Peyer's patch (tissue), 4 donors: ENCODE measurements around the gene MUSTN1. TPM values are rescaled to one million over a fixed set of nuclear protein-coding genes. Genes with fewer than 3 reads are reported as not detected.

Experiments
- DNase-seq, 3 donors: peaks; one replicate each; pipeline ENCODE4 v3.0.0-alpha.2; 2017 to 2019
- H3K27ac ChIP-seq, 4 donors: fragments of 200-600 bp; sonication (generic); one replicate each; pipeline ENCODE4 v1.5.1; 2016 to 2019
- H3K27me3 ChIP-seq, 2 donors: fragments of 200-600 bp; sonication (generic); one replicate each; pipeline ENCODE4 v1.5.1; 2019
- H3K36me3 ChIP-seq, 3 donors: fragments of 200-600 bp; sonication (generic); one replicate each; pipeline ENCODE4 v1.5.1; 2016 to 2019
- H3K4me1 ChIP-seq, 4 donors: fragments of 200-600 bp; sonication (generic); one replicate each; pipeline ENCODE4 v1.5.1; 2016 to 2019
- H3K4me3 ChIP-seq, 4 donors: fragments of 200-600 bp; sonication (generic); 1 replicate in 3 of 4; 2 replicates in 1 of 4; pipeline ENCODE4 v1.5.1; 2016 to 2019; ENCODE audit warnings: mild to moderate bottlenecking in 1 of 4
- H3K9me3 ChIP-seq, 4 donors: fragments of 200-600 bp; sonication (generic); one replicate each; pipeline ENCODE4 v1.5.1; 2016 to 2019; ENCODE audit warnings: mild to moderate bottlenecking in 1 of 4
- POLR2A ChIP-seq, 2 donors: fragments of 450-650 bp; IDR thresholded peaks; one replicate each; pipeline ENCODE4 v1.5.1; 2017; ENCODE audit warnings: antibody characterized with exemption in 2 of 2, mild to moderate bottlenecking in 2 of 2, moderate library complexity in 2 of 2
- total RNA-seq, 4 donors: library from RNA; depleted of rRNA; stranded (reverse); fragments of >200 nt; gene quantifications; one replicate each; pipeline ENCODE4 v1.1.0, GENCODE V29; 2016
- TF ChIP-seq, protein P1 (sequence below), 6 experiments: fragments of 450-650 bp in 4 of 6; fragments of 200-600 bp in 2 of 6; sonication (generic) in 1 of 6; IDR thresholded peaks; one replicate each; pipeline ENCODE4 v1.5.1; 2017 to 2019; ENCODE audit warnings: antibody characterized with exemption in 6 of 6, mild to moderate bottlenecking in 3 of 6, moderate library complexity in 1 of 6

The MUSTN1 gene
- total RNA-seq, 4 donors from 2014 or later: 2.3 to 28.9 (median 11.9) TPM

DNA sequence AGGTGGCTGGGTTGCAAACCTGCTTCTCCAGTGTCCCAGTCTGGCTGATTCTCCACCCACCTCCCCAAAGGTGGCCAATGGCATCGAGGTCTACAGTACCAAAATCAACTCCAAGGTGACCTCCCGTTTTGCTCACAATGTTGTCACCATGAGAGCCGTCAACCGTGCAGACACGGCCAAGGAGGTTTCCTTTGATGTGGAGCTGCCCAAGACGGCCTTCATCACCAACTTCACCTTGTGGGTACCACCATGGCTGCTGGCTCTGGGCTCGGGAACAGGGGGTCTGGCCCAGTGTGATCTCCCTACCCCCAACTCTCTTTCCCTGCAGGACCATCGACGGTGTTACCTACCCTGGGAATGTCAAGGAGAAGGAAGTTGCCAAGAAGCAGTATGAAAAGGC is 38.4 kb downstream of the MUSTN1 start:
- no peaks in the 10 kb centered on the region for H3K4me1 ChIP-seq
- no peaks in the 10 kb centered on the region for H3K27me3 ChIP-seq
- no peaks in the 10 kb centered on the region for H3K36me3 ChIP-seq
- DNase-seq: no peak
- no peak overlapping the region for H3K27ac ChIP-seq
- no peak overlapping the region for H3K4me3 ChIP-seq
- TF ChIP-seq, protein P1, sequence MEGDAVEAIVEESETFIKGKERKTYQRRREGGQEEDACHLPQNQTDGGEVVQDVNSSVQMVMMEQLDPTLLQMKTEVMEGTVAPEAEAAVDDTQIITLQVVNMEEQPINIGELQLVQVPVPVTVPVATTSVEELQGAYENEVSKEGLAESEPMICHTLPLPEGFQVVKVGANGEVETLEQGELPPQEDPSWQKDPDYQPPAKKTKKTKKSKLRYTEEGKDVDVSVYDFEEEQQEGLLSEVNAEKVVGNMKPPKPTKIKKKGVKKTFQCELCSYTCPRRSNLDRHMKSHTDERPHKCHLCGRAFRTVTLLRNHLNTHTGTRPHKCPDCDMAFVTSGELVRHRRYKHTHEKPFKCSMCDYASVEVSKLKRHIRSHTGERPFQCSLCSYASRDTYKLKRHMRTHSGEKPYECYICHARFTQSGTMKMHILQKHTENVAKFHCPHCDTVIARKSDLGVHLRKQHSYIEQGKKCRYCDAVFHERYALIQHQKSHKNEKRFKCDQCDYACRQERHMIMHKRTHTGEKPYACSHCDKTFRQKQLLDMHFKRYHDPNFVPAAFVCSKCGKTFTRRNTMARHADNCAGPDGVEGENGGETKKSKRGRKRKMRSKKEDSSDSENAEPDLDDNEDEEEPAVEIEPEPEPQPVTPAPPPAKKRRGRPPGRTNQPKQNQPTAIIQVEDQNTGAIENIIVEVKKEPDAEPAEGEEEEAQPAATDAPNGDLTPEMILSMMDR (IDR thresholded peaks at IDR 0.05): no peak
- no peak for TF ChIP-seq POLR2A (IDR thresholded peaks at IDR 0.05)
- H3K9me3 ChIP-seq: no peaks in the 10 kb centered on the region

DNA sequence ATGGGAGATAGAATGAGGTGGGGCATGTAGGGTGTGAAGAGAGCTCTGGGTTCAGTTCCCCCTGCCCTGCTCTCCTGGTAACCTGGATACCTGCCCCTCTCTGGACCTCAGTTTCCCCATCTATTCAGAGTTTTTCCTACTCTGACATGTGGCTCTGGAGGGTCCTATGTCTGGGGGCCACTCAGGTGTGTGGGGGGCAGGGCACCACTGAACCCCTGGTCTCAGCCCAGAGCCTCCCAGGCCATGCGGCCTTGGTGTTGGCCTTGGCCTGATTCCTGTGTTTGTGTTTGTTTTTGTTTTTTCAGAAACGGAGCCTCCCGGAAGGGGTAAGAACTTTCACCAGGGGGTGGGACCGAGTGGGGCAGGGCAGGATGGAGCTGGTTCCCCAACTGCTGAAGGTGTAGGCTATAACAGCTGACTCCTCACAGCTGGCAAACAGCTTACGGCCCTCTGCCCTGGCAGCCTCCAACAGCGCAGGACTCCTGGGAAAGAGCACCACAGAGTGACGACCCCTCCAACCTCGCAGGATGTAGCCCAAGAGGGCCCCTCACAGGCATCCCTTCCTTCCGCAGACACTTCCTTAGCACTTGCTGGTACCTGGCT is 39.4 kb downstream of the MUSTN1 start:
- Histone ChIP-seq H3K9me3 (no peaks in the 10 kb centered on the region), H3K4me1 (no peaks in the 10 kb centered on the region), H3K36me3 (no peaks in the 10 kb centered on the region), H3K4me3 (peak overlapping the region in 1 of 4 donors; percentile 13), H3K27me3 (no peaks in the 10 kb centered on the region), H3K27ac (no peak overlapping the region)
- TF ChIP-seq POLR2A (IDR thresholded peaks at IDR 0.05): no peak
- no peak for DNase-seq

DNA sequence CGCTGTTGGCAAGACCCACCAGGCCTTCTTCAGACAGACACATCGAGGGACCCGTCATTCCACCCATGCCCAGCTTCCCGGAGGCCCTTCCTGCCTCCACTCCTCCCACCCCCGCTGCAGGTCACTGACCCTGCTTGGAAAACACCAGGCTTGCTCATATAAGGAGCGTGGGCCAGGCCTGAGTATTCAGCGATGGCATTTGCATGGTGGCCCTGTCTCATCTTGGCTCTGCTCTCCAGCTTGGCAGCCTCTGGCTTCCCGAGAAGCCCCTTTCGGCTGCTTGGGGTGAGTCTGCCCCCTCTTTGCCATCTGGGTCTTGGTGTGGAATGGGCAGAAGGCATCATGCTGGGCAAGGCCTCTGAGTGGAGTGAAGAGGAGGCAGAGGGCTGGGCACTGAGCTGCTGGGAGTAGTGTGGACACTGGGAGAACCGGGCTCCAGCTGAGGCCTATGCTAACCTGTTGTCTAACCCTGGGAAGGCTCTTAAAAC is 40.2 kb downstream of the MUSTN1 start, which contains the start of gene ITIH3:
ITIH3 (plus strand) TSS at position 185 of the 488 bp plus-strand sequence; CDS start at position 193, 8 bp downstream.
- H3K27me3 ChIP-seq: no peaks in the 10 kb centered on the region
- TF ChIP-seq, protein P1 (IDR thresholded peaks at IDR 0.05): no peak
- TF ChIP-seq POLR2A (IDR thresholded peaks at IDR 0.05): no peak
- H3K27ac ChIP-seq: peak within 1 kb of the TSS in 1 of 4 donors; percentile 13
- peak within 1 kb of the TSS in 1 of 4 donors; percentile 13 for H3K4me3 ChIP-seq
- DNase-seq: no peak
- no peaks in the 10 kb centered on the region for H3K4me1 ChIP-seq
- no peaks in the 10 kb centered on the region for H3K36me3 ChIP-seq
- no peaks in the 10 kb centered on the region for H3K9me3 ChIP-seq

DNA sequence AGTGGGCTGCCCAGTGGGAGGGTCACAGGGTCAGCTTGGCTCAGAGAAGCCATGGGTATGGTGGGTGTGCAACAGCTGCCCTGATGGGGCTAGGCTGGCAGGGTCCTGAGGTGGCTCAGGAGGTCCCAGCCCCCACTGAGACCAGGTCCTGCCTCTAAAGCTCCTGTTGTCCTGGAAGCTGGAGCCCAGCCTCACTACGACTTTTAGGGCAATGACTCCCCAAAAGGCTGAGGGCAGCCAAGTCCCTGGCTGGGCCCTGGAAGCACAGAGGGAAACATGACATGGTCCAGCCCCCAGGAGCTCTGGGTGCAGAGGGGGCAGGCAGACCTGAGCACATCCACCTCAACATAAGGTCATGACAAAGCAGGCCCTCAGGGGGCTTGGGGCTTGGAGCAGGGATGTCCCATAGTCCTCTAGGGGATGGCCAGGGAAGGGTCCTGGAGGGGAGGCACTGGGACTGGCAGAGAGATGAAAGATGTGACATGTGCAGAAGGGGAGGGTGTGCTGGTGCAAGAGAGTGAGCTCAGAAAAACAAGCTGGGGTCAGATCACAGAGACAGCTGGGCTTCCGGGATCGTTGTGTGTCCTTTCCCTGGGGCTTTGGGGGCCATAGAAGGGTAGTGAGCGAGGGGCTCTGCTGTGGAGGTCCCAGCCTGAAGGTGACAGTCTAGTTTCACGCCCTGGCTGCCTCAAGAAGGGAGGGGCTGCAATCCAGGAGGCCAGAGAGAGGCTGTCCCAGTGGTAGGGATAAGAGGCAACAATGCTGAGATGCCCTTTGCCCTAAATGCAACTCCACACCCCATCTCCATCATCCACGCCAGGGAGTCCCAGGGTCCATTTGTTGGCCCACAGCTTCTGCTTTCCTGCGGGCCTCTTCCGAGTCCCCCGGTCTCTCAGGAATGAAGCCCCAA is 40.9 kb downstream of the MUSTN1 start:
- Histone ChIP-seq H3K27me3 (no peaks in the 10 kb centered on the region), H3K4me1 (no peaks in the 10 kb centered on the region), H3K27ac (no peak overlapping the region), H3K4me3 (no peak overlapping the region), H3K9me3 (no peaks in the 10 kb centered on the region), H3K36me3 (no peaks in the 10 kb centered on the region)
- no peak for DNase-seq
- TF ChIP-seq, protein P1 (IDR thresholded peaks at IDR 0.05): no peak
- no peak for TF ChIP-seq POLR2A (IDR thresholded peaks at IDR 0.05)

DNA sequence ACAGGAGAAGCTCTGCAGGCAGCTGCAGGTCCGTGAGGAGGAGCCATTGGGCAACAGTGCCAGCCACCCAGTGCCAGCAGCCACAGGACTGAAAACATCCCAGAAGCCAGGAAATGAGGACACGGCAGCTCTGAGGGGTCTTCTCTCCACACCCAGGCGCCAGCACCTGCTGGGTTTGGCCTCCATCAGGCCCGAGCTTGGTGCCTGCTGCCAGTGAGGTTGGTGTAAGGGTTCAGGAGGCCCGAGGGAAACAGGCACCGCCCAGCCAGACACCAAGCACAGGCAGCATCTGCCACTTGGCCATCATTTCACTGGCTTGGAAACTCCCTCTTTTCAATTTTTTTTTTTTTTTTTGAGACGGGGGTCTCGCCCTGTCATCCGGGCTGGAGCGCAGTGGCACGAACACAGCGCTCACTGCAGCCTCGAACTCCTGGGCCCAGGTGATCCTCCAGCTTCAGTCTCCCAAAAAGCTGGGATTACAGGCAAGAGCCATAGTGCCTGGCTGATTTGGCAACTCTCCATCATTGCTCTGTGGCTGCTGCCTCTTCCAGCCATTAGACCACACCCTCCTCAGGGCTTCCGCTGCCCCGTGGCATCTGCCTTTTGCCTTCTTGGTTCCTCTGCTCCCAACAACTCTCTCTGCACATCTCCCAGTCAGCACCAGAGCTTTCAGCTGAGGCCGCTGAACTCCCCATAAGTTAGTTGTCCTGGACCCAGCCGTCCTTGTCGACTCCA is 41.7 kb downstream of the MUSTN1 start:
- TF ChIP-seq, protein P1 (IDR thresholded peaks at IDR 0.05): no peak
- TF ChIP-seq POLR2A (IDR thresholded peaks at IDR 0.05): no peak
- Histone ChIP-seq H3K27me3 (no peaks in the 10 kb centered on the region), H3K36me3 (no peaks in the 10 kb centered on the region), H3K27ac (no peak overlapping the region), H3K9me3 (no peaks in the 10 kb centered on the region), H3K4me1 (no peaks in the 10 kb centered on the region), H3K4me3 (no peak overlapping the region)
- DNase-seq: no peak
